LNCaP clone FGC (cell line): ENCODE data around the gene MOBP.
A peak's percentile ranks its signal among the peaks of the same experiment; 100 is the strongest.

ENCODE experiments used
- DNase-seq: peaks from one replicate; pipeline ENCODE4 v3.0.0-alpha.2; 2011; ENCODE audit warnings: low read depth
- H3K4me3 ChIP-seq: 2 replicates; pipeline ENCODE4 v1.5.1; 2011; ENCODE audit warnings: mild to moderate bottlenecking, low read depth, low read length, control low read depth
- CTCF ChIP-seq: IDR thresholded peaks from 2 replicates; pipeline ENCODE4 v1.5.1; 2012; ENCODE audit warnings: mild to moderate bottlenecking; ENCODE audit not compliant: control insufficient read depth, insufficient read depth; ENCODE audit errors: extremely low read depth

The MOBP gene

DNA sequence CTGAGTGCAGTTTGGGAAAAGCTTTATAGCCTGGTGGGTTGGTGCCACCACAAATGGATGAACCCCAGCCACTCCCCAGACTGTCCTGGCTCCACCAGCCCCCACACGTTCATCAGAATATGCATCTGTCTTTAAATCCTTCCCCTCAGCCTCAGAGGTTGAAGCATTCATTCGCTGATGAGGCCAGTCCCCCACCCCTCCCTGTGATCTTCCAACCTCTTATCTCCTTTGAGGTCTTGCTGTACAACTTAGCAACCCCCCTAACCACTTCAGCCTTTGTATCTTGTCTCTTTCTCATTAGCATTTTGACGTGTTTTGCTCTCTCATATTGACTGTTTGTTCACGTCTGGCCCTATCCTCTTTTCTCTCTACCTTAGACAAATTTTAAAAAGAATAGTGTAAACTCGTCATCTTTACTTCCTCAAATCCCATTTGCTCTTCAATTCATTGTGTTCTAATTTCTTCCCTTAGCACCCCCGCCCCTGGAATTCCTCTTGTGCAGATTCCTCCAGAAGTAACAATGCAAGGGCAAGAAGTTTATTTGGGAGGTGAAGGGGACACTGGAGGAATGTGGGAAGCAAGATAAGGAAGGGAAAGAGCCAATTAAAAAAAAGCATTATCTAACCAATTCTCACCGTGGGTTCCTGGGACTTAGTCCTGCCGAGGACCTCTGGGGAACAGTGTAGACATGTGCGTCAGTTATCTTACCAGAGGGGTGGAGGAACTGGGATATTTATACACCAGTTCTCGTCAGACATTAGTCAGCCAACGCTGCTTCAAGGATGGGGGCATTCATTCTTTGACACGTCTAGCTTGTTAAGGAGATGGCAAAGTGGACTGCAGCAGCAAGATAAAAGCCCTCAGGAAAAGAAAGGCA lies 38.6 kb downstream of the MOBP start:
- no peak overlapping the region for H3K4me3 ChIP-seq
- TF ChIP-seq CTCF = no peak
- DNase-seq = no peak

- no peak for TF ChIP-seq CTCF
- no peak for DNase-seq
- no peak overlapping the region for H3K4me3 ChIP-seq
Observed at GRCh38 chr3:39506863-39507262, 39.4 kb downstream of the MOBP start.

GRCh38 chr3:39513791-39514369 lies 46.4 kb downstream of the MOBP start:
- no peak for TF ChIP-seq CTCF
- no peak for DNase-seq
- no peak overlapping the region for H3K4me3 ChIP-seq

DNA sequence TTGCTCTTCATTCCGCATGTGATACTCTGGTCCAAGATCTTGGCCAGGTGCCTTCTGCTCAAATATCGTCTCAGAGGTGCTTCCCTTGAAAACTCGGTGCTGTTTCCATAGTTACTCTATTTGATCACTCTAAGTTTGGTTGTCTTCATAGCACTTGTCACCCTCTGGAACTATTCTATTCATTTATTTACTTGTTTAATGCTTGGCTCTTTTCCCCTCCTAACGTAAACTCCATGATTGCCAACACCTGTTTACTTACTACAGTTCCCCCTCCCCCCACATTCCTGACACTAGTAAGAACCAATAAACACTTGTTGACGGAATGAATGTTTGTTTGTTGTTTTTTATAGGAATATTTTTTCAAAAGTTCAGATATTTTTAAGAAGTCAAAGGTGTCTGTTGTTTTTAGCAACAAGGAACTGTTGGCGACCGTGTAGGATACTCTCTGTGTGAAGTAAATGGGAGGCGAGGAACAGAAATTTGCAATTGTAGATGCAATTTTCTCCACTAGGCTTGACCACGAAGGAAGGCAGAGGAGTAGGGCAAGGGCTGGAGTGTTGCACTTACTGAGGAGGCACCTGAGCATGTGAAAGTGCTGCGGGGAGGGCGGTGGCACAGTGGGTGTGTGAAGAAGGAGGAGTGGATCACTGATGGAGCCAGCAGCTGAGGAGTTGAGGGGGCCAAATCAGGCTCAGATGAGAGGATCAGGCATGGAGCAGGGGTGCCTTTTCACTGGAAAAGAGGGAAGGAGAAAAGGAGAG lies 48.4 kb downstream of the MOBP start:
- no peak for TF ChIP-seq CTCF
- DNase-seq = peak; percentile 59
- no peak overlapping the region for H3K4me3 ChIP-seq

DNA sequence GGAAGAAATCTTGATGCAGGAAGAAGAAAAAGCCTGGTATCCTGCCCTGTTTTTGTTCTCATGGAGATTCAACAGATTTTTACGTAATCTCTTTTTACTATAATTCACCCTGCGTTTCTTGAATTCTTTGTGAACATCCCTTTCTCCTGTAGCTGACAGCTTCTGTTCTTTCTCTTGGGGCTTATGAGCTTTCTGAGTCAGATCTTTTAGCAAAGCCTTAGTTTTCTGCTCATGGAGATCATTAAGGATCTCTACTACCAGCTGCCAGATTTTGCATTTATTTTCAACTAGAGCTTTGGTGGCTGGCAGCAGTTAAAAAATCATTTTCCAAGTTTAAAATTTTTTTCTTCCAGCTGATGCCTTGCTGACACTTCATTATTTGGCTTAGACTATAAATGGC lies 51.6 kb downstream of the MOBP start:
- no peak for DNase-seq

More for the DNA sequence above, 51.6 kb downstream of the MOBP start:
- no peak for TF ChIP-seq CTCF
- no peak overlapping the region for H3K4me3 ChIP-seq
